Right atrium auricular region (tissue), 2 donors: ENCODE results near the gene NDUFS4. TPM values are rescaled to one million over a fixed set of nuclear protein-coding genes. Genes with fewer than 3 reads are reported as not detected.

Experiments used
- DNase-seq: peaks from one replicate; pipeline ENCODE4 v3.0.0-alpha.2; 2019; ENCODE audit warnings: low spot score
- H3K27ac ChIP-seq, 2 donors: fragments of 200-600 bp; sonication (generic); 1 replicate in 1 of 2; 2 replicates in 1 of 2; pipeline ENCODE4 v1.5.1; 2016 to 2019
- H3K27me3 ChIP-seq, 2 donors: fragments of 200-600 bp; sonication (generic); one replicate each; pipeline versions ENCODE4 v1.5.1 to v1.6.0; 2017 to 2019
- H3K36me3 ChIP-seq: fragments of 200-600 bp; sonication (generic); one replicate; pipeline ENCODE4 v1.5.1; 2016
- H3K4me1 ChIP-seq, 2 donors: fragments of 200-600 bp; sonication (generic); one replicate each; pipeline versions ENCODE4 v1.5.1 to v1.6.0; 2017 to 2019
- H3K4me3 ChIP-seq, 2 donors: fragments of 200-600 bp; sonication (generic); 1 replicate in 1 of 2; 2 replicates in 1 of 2; pipeline ENCODE4 v1.5.1; 2017 to 2019; ENCODE audit warnings: mild to moderate bottlenecking in 1 of 2, moderate library complexity in 1 of 2
- H3K9me3 ChIP-seq, 2 donors: fragments of 200-600 bp; sonication (generic); one replicate each; pipeline ENCODE4 v1.5.1; 2019
- total RNA-seq, 2 donors: library from RNA; depleted of rRNA; stranded (reverse); fragments of >200 nt; gene quantifications; one replicate each; pipeline ENCODE4 v1.1.0, GENCODE V29; 2016
- TF ChIP-seq, protein P1 (sequence below), 2 donors: fragments of 200-600 bp; sonication (generic); IDR thresholded peaks; one replicate each; pipeline ENCODE4 v1.5.1; 2019; ENCODE audit warnings: antibody characterized with exemption in 2 of 2

Gene NDUFS4
- total RNA-seq, 2 donors from 2014 or later: 122 to 127 TPM

- TF ChIP-seq, protein P1, sequence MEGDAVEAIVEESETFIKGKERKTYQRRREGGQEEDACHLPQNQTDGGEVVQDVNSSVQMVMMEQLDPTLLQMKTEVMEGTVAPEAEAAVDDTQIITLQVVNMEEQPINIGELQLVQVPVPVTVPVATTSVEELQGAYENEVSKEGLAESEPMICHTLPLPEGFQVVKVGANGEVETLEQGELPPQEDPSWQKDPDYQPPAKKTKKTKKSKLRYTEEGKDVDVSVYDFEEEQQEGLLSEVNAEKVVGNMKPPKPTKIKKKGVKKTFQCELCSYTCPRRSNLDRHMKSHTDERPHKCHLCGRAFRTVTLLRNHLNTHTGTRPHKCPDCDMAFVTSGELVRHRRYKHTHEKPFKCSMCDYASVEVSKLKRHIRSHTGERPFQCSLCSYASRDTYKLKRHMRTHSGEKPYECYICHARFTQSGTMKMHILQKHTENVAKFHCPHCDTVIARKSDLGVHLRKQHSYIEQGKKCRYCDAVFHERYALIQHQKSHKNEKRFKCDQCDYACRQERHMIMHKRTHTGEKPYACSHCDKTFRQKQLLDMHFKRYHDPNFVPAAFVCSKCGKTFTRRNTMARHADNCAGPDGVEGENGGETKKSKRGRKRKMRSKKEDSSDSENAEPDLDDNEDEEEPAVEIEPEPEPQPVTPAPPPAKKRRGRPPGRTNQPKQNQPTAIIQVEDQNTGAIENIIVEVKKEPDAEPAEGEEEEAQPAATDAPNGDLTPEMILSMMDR (IDR thresholded peaks at IDR 0.05): no peak
- H3K4me3 ChIP-seq: no peak overlapping the region
- no peaks in the 10 kb centered on the region for H3K9me3 ChIP-seq
- no peaks in the 10 kb centered on the region for H3K36me3 ChIP-seq
- H3K27me3 ChIP-seq: no peaks in the 10 kb centered on the region
- no peak overlapping the region for H3K27ac ChIP-seq
- DNase-seq: no peak
- H3K4me1 ChIP-seq: peaks cover 0 to 8% of the 10 kb centered on the region in 2 donors
Measured at GRCh38 chr5:53590759-53591158, 30.3 kb downstream of the NDUFS4 start.

DNA sequence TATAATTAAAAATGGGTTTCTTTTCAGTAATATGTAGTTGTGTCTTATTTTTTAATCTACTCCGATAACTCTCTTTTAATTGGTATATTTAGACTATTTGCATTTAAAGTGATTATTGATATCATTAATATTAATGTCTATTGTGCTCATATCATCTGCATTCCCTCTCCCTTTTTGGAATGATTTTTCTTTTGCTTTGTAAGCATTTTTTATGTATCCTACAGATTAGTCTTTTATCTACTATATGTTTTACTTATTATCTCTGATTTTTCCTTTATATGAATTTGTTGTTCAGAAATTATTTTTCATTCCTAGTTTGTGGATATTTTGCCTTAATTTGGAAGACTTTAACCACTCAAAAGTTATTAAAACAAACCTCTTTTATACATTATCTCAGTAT lies 34.0 kb downstream of the NDUFS4 start:
- TF ChIP-seq, protein P1 (IDR thresholded peaks at IDR 0.05): no peak
- Histone ChIP-seq H3K27me3 (no peaks in the 10 kb centered on the region), H3K4me1 (peaks cover 0 to 8% of the 10 kb centered on the region in 2 donors), H3K36me3 (no peaks in the 10 kb centered on the region), H3K27ac (no peak overlapping the region), H3K4me3 (no peak overlapping the region), H3K9me3 (no peaks in the 10 kb centered on the region)
- no peak for DNase-seq

DNA sequence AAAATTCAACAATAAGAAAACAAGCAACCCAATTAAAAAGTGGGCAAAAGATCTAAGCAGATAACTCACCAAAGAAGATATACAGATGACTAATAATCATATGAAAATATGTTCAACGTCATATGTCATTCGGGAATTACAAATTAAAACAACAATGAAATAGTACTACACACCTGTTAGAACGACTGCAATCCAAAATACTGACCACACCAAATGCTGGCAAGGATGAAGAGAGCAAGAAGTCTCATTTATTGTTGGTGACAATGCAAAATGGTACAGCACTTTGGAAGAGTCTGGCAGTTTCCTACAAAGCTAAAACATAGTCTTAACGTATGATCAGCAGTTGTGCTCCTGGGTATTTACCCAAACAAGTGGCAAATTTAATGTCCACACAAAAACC lies 37.5 kb downstream of the NDUFS4 start:
- H3K4me1 ChIP-seq: peaks cover 0 to 13% of the 10 kb centered on the region in 2 donors
- H3K9me3 ChIP-seq: no peaks in the 10 kb centered on the region
- DNase-seq: no peak
- H3K36me3 ChIP-seq: no peaks in the 10 kb centered on the region
- H3K27me3 ChIP-seq: no peaks in the 10 kb centered on the region
- H3K27ac ChIP-seq: no peak overlapping the region
- no peak overlapping the region for H3K4me3 ChIP-seq
- TF ChIP-seq, protein P1 (IDR thresholded peaks at IDR 0.05): no peak

GRCh38 chr5:53601570-53601969 lies 41.1 kb downstream of the NDUFS4 start:
- no peak for DNase-seq
- peaks cover 17% of the 10 kb centered on the region for H3K36me3 ChIP-seq
- H3K4me3 ChIP-seq: no peak overlapping the region
- H3K4me1 ChIP-seq: peaks cover 0 to 6% of the 10 kb centered on the region in 2 donors
- H3K9me3 ChIP-seq: no peaks in the 10 kb centered on the region
- H3K27me3 ChIP-seq: no peaks in the 10 kb centered on the region
- TF ChIP-seq, protein P1 (IDR thresholded peaks at IDR 0.05): no peak
- H3K27ac ChIP-seq: no peak overlapping the region

- H3K27ac ChIP-seq: no peak overlapping the region
- DNase-seq: no peak
- TF ChIP-seq, protein P1 (IDR thresholded peaks at IDR 0.05): no peak
Measured at GRCh38 chr5:53603009-53603687, 42.7 kb downstream of the NDUFS4 start.

GRCh38 chr5:53604309-53604708 lies 43.9 kb downstream of the NDUFS4 start:
- TF ChIP-seq, protein P1 (IDR thresholded peaks at IDR 0.05): no peak
- Histone ChIP-seq H3K4me3 (no peak overlapping the region), H3K27ac (no peak overlapping the region), H3K9me3 (no peaks in the 10 kb centered on the region), H3K36me3 (peaks cover 28% of the 10 kb centered on the region), H3K27me3 (no peaks in the 10 kb centered on the region), H3K4me1 (peaks cover 0 to 6% of the 10 kb centered on the region in 2 donors)
- DNase-seq: no peak

More at GRCh38 chr5:53603009-53603687, 42.7 kb downstream of the NDUFS4 start:
- Histone ChIP-seq H3K9me3 (no peaks in the 10 kb centered on the region), H3K27me3 (no peaks in the 10 kb centered on the region), H3K4me3 (no peak overlapping the region), H3K36me3 (peaks cover 28% of the 10 kb centered on the region), H3K4me1 (peaks cover 0 to 6% of the 10 kb centered on the region in 2 donors)
